Mucosa of descending colon (tissue), 3 donors: ENCODE results near the gene CACNA1C. TPM values are rescaled to one million over a fixed set of nuclear protein-coding genes. Genes with fewer than 3 reads are reported as not detected.

Experiments used
- ATAC-seq: fragments of 200-7000 bp; cut with Tn5 transposase; one replicate; pipeline ENCODE4 v1.9.1; 2020; ENCODE audit warnings: mild to moderate bottlenecking, moderate library complexity
- DNase-seq, 3 donors: peaks; one replicate each; pipeline ENCODE4 v3.0.0-alpha.2; 2020
- H3K36me3 ChIP-seq: fragments of 200-600 bp; one replicate; pipeline ENCODE4 v1.8.0; 2021; ENCODE audit warnings: low read depth, mild to moderate bottlenecking
- H3K4me1 ChIP-seq: fragments of 200-600 bp; one replicate; pipeline ENCODE4 v1.8.0; 2021; ENCODE audit warnings: low read depth, mild to moderate bottlenecking
- H3K4me3 ChIP-seq: fragments of 200-600 bp; one replicate; pipeline ENCODE4 v1.8.0; 2021; ENCODE audit warnings: mild to moderate bottlenecking
- H3K9me3 ChIP-seq: fragments of 200-600 bp; one replicate; pipeline ENCODE4 v1.8.0; 2021; ENCODE audit warnings: mild to moderate bottlenecking
- CTCF ChIP-seq: fragments of 200-600 bp; IDR thresholded peaks from one replicate; pipeline ENCODE4 v1.8.0; 2022; ENCODE audit warnings: antibody characterized with exemption, mild to moderate bottlenecking
- intact Hi-C, 2 donors: fragments of 100-400 bp; cut with DNase I in 1 of 2; cut with micrococcal nuclease in 1 of 2; formaldehyde crosslinking; loops; one replicate each; pipeline versions ENCODE4 v1.11.0 to v1.11.1; 2022; cut with DNase I, micrococcal nuclease
- total RNA-seq, 3 donors: library from RNA; stranded (reverse); fragmentation: NEBNext Ultra II Directional in 2 of 3; extraction: Animal tissue kit (Norgen Biotek cat#: 25700) in 2 of 3; gene quantifications; one replicate each; pipeline versions ENCODE4 v1.2.1 to v1.2.4, GENCODE V29; 2021 to 2023
- donor health status: DM: no; HTN: no; CAD: no; lungs with moderate emphysema.
- donor health status: DM: no; HTN: no; CAD: no.
- donor health status: DM: no; HTN: yes; CAD: no.

The CACNA1C gene
- total RNA-seq, 3 donors from 2014 or later: 5.5 to 89.4 (median 9.2) TPM

GRCh38 chr12:2393996-2394395, 341.2 kb downstream of the CACNA1C start:
- no peak for TF ChIP-seq CTCF
- Histone ChIP-seq H3K4me1 (no peaks in the 10 kb centered on the region), H3K4me3 (no peak overlapping the region), H3K9me3 (no peaks in the 10 kb centered on the region), H3K36me3 (no peaks in the 10 kb centered on the region)
- DNase-seq: no peak
- intact Hi-C loops: no loop called here
- ATAC-seq: no peak

GRCh38 chr12:2395354-2395977, 342.7 kb downstream of the CACNA1C start:
- no peaks in the 10 kb centered on the region for H3K9me3 ChIP-seq

GRCh38 chr12:2396448-2396871, 343.7 kb downstream of the CACNA1C start:
- intact Hi-C loops: no loop called here
- no peaks in the 10 kb centered on the region for H3K36me3 ChIP-seq
- ATAC-seq: peak; percentile 39
- H3K4me1 ChIP-seq: no peaks in the 10 kb centered on the region
- H3K9me3 ChIP-seq: no peaks in the 10 kb centered on the region
- no peak for TF ChIP-seq CTCF
- no peak overlapping the region for H3K4me3 ChIP-seq
- DNase-seq: peak in 2 of 3 donors; percentile 17 to 38

More at GRCh38 chr12:2395354-2395977, 342.7 kb downstream of the CACNA1C start:
- ATAC-seq (peak; percentile 78), DNase-seq (peak in 2 of 3 donors; percentile 55 to 61)
- intact Hi-C loops: no loop called here
- no peak overlapping the region for H3K4me3 ChIP-seq
- H3K36me3 ChIP-seq: no peaks in the 10 kb centered on the region
- no peaks in the 10 kb centered on the region for H3K4me1 ChIP-seq
- TF ChIP-seq CTCF: peak; percentile 85

- ATAC-seq: no peak
- no peak for TF ChIP-seq CTCF
- H3K36me3 ChIP-seq: no peaks in the 10 kb centered on the region
- no peaks in the 10 kb centered on the region for H3K9me3 ChIP-seq
- no peak overlapping the region for H3K4me3 ChIP-seq
- no peaks in the 10 kb centered on the region for H3K4me1 ChIP-seq
- DNase-seq: no peak
- intact Hi-C loops: no loop called here
Observed at GRCh38 chr12:2397356-2398045, 344.7 kb downstream of the CACNA1C start.

- H3K36me3 ChIP-seq: no peaks in the 10 kb centered on the region
- no peak overlapping the region for H3K4me3 ChIP-seq
- H3K4me1 ChIP-seq: no peaks in the 10 kb centered on the region
- intact Hi-C loops: no loop called here
- DNase-seq: no peak
- no peak for ATAC-seq
- no peak for TF ChIP-seq CTCF
- H3K9me3 ChIP-seq: no peaks in the 10 kb centered on the region
Observed at GRCh38 chr12:2401040-2401439, 348.3 kb downstream of the CACNA1C start.
